Gastrocnemius medialis (tissue), 4 donors: ENCODE results near the gene NUSAP1. TPM values are rescaled to one million over a fixed set of nuclear protein-coding genes. Genes with fewer than 3 reads are reported as not detected.
"Not testable (repeated sequence)": the region's sequence is repeated elsewhere in the genome, so short reads cannot be mapped to it uniquely, and the experiment has no call there.

Experiments used
- ATAC-seq, 2 donors: fragments of 150-250 bp; one replicate each; pipeline ENCODE4 v1.9.1; 2016
- DNase-seq, 2 donors: peaks; one replicate each; pipeline ENCODE4 v3.0.0-alpha.2; 2019
- H3K27ac ChIP-seq, 4 donors: fragments of 200-600 bp; sonication (generic); 1 replicate in 1 of 4; 2 replicates in 3 of 4; pipeline ENCODE4 v1.5.1; 2016 to 2018; ENCODE audit warnings: mild to moderate bottlenecking in 2 of 4, moderate library complexity in 1 of 4
- H3K27me3 ChIP-seq, 3 donors: fragments of 200-600 bp; sonication (generic) in 2 of 3; 1 replicate in 1 of 3; 2 replicates in 2 of 3; pipeline versions ENCODE4 v1.5.1 to v1.6.0; 2016 to 2019; ENCODE audit warnings: mild to moderate bottlenecking in 1 of 3, moderate library complexity in 1 of 3
- H3K36me3 ChIP-seq, 2 donors: fragments of 200-600 bp; sonication (generic) in 1 of 2; one replicate each; pipeline ENCODE4 v1.5.1; 2017 to 2018
- H3K4me1 ChIP-seq, 2 donors: fragments of 200-600 bp; sonication (generic) in 1 of 2; one replicate each; pipeline ENCODE4 v1.5.1; 2016 to 2017; ENCODE audit warnings: mild to moderate bottlenecking in 2 of 2
- H3K4me3 ChIP-seq, 4 donors: fragments of 200-600 bp; sonication (generic) in 3 of 4; 1 replicate in 1 of 4; 2 replicates in 3 of 4; pipeline ENCODE4 v1.5.1; 2016 to 2019; ENCODE audit warnings: mild to moderate bottlenecking in 2 of 4
- H3K9me3 ChIP-seq, 3 donors: fragments of 200-600 bp; sonication (generic) in 2 of 3; 1 replicate in 1 of 3; 2 replicates in 2 of 3; pipeline ENCODE4 v1.5.1; 2016 to 2019
- CTCF ChIP-seq, 5 experiments: fragments of 450-650 bp in 3 of 5; fragments of 200-600 bp in 2 of 5; sonication (generic) in 2 of 5; IDR thresholded peaks in 4 of 5; conservative IDR thresholded peaks in 1 of 5; 1 replicate in 4 of 5; 2 replicates in 1 of 5; pipeline ENCODE4 v1.5.1; 2016 to 2019; ENCODE audit warnings: antibody characterized with exemption in 5 of 5, mild to moderate bottlenecking in 3 of 5, moderate library complexity in 3 of 5
- POLR2A ChIP-seq, 2 donors: fragments of 450-650 bp; IDR thresholded peaks; one replicate each; pipeline ENCODE4 v1.6.1; 2017; ENCODE audit warnings: antibody characterized with exemption in 2 of 2, mild to moderate bottlenecking in 2 of 2, moderate library complexity in 2 of 2
- in situ Hi-C, 4 donors: fragments of 200-750 bp; cut with MboI; loops; one replicate each; pipeline versions ENCODE4 v1.15.0 to v1.8.0; 2017; ENCODE audit warnings: low sequenced_read_pairs in 4 of 4
- intact Hi-C: fragments of 100-400 bp; cut with DNase I; formaldehyde crosslinking; loops from one replicate; pipeline ENCODE4 v1.15.1; 2023; ENCODE audit warnings: low total_unique reads
- total RNA-seq, 4 donors: library from RNA; depleted of rRNA; stranded (reverse); fragments of >200 nt; gene quantifications; one replicate each; pipeline versions ENCODE4 v1.1.0 to v1.2.3, GENCODE V29; 2016

The NUSAP1 gene
- total RNA-seq, 4 donors from 2014 or later = 1.8 to 4.1 (median 2.5) TPM

GRCh38 chr15:41377978-41378377 lies 45.3 kb downstream of the NUSAP1 start:
- no peaks in the 10 kb centered on the region for H3K36me3 ChIP-seq
- no peak overlapping the region for H3K27ac ChIP-seq
- H3K4me1 ChIP-seq = no peaks in the 10 kb centered on the region
- intact Hi-C loops = no loop called here
- no peak for TF ChIP-seq CTCF (IDR thresholded peaks at IDR 0.05 in 4 of 5, conservative IDR thresholded peaks at IDR 0.05 in 1 of 5)
- TF ChIP-seq POLR2A (IDR thresholded peaks at IDR 0.05) = no peak
- H3K9me3 ChIP-seq = no peaks in the 10 kb centered on the region
- ATAC-seq (no peak), DNase-seq (no peak)
- no peak overlapping the region for H3K4me3 ChIP-seq
- in situ Hi-C loops = no loop called here
- no peaks in the 10 kb centered on the region for H3K27me3 ChIP-seq

GRCh38 chr15:41383974-41384749 lies 51.5 kb downstream of the NUSAP1 start:
- H3K27me3 ChIP-seq, H3K4me1 ChIP-seq, H3K4me3 ChIP-seq, intact Hi-C loops, DNase-seq, ATAC-seq, in situ Hi-C loops, H3K9me3 ChIP-seq, H3K27ac ChIP-seq: not testable (repeated sequence)
- peaks cover 0 to 32% of the 10 kb centered on the region in 2 donors for H3K36me3 ChIP-seq

GRCh38 chr15:41387646-41388045 lies 55.0 kb downstream of the NUSAP1 start:
- H3K4me1 ChIP-seq = no peaks in the 10 kb centered on the region
- H3K9me3 ChIP-seq = no peaks in the 10 kb centered on the region
- H3K27me3 ChIP-seq = no peaks in the 10 kb centered on the region
- no peak for TF ChIP-seq POLR2A (IDR thresholded peaks at IDR 0.05)
- no peak for TF ChIP-seq CTCF (IDR thresholded peaks at IDR 0.05 in 4 of 5, conservative IDR thresholded peaks at IDR 0.05 in 1 of 5)
- peaks cover 0 to 54% of the 10 kb centered on the region in 2 donors for H3K36me3 ChIP-seq
- DNase-seq = no peak
- H3K4me3 ChIP-seq = no peak overlapping the region
- in situ Hi-C loops = no loop called here
- H3K27ac ChIP-seq = no peak overlapping the region
- no peak for ATAC-seq
- intact Hi-C loops = no loop called here

- intact Hi-C loops (no loop called here), in situ Hi-C loops (no loop called here)
- Histone ChIP-seq H3K4me3 (no peak overlapping the region), H3K9me3 (no peaks in the 10 kb centered on the region), H3K36me3 (peaks cover 0 to 63% of the 10 kb centered on the region in 2 donors), H3K27me3 (no peaks in the 10 kb centered on the region), H3K4me1 (no peaks in the 10 kb centered on the region), H3K27ac (no peak overlapping the region)
- TF ChIP-seq CTCF (IDR thresholded peaks at IDR 0.05 in 4 of 5, conservative IDR thresholded peaks at IDR 0.05 in 1 of 5) (no peak), POLR2A (IDR thresholded peaks at IDR 0.05) (no peak)
- no peak for ATAC-seq
- DNase-seq = no peak
These were observed 60.0 kb downstream of the NUSAP1 start for GRCh38 chr15:41392659-41393058.

- no peak overlapping the region for H3K4me3 ChIP-seq
- H3K9me3 ChIP-seq = no peaks in the 10 kb centered on the region
- H3K36me3 ChIP-seq = peaks cover 0 to 48% of the 10 kb centered on the region in 2 donors
- no peaks in the 10 kb centered on the region for H3K27me3 ChIP-seq
- ATAC-seq (no peak), DNase-seq (no peak)
- H3K27ac ChIP-seq = no peak overlapping the region
- TF ChIP-seq CTCF (IDR thresholded peaks at IDR 0.05 in 4 of 5, conservative IDR thresholded peaks at IDR 0.05 in 1 of 5) = no peak
- no peak for TF ChIP-seq POLR2A (IDR thresholded peaks at IDR 0.05)
- H3K4me1 ChIP-seq = no peaks in the 10 kb centered on the region
- intact Hi-C loops = no loop called here
- in situ Hi-C loops = no loop called here
These were observed 62.2 kb downstream of the NUSAP1 start for GRCh38 chr15:41394924-41395323.
